ENCODE data around the gene DET1.
"Not testable (repeated sequence)": the region's sequence is repeated elsewhere in the genome, so short reads cannot be mapped to it uniquely, and the experiment has no call there.

DET1 gene

DNA sequence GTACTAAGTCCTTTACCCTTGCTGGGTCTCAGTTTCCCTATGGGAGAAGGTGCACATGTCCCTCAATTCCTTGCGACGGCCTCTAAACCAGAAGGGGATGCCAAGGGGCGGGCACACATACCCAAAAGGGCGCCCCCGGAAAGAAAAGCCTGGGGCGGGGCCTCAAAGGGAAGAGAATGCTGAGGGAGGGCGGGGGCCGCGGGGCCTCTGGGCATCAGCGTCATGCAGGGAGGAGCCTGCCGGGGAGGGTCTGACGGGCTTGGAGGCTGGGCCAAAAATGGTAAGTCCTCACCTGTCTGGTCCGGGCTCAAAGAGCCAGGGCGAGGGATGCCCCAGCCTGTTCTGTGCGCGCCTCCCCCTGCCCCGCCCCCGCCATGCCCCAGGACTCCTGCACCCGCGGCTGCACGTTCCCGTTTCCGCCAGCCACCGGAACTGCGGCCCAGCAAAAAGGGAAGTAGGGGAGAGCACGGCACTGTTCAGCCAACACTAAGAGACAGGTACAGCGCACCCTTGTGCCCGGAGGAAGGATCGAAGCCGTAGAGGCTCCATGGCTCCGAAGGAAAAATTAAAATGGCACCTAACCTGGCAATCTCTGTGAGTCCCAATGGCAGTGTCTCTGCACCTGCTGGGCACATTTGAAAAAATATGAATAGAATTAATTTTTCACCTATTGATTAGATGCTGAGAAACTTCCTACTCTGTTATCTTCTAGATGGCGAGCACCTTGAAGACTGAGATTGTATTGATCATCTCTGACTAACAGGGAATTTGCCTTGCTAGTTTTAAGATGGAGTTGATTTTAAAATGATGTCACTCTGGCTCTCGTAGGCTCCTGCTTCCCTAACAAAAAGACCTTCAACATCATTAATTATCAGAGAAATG, at the start of gene DET1:
DET1 (minus strand) TSS at position 434 of the 882 bp plus-strand sequence. CDS start 14,976 bp downstream, outside the sequence.
- peak; percentile 82 to 97 for DNase-seq

GRCh38 chr15:88591384-88591783, 44.9 kb upstream of the DET1 start:
- no peak for DNase-seq

DNA sequence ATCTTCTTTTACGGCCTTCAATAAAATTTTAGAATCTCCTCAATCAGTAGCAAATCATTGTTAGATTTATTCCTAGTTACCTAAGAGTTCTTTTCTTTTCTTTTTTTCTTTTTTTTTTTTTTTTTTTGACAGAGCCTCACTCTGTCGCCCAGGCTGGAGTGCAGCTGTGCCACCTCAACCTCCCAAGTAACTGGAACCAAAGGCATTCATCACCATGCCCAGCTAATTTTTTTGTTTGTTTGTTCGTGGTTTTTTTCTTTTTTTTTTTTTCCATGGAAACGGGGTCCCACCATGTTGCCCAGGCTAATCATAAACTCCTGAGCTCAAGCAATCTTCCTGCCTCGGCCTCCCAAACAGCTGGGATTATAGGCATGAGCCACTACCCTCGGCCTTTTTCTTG, 44.3 kb upstream of the DET1 start:
- DNase-seq: no peak

- DNase-seq: no peak
These were observed 40.1 kb upstream of the DET1 start for GRCh38 chr15:88586401-88587162.

- DNase-seq: no peak
These were observed 34.1 kb upstream of the DET1 start for GRCh38 chr15:88580532-88580931.

- no peak for DNase-seq
These were observed 32.8 kb upstream of the DET1 start for GRCh38 chr15:88579322-88579721.

DNA sequence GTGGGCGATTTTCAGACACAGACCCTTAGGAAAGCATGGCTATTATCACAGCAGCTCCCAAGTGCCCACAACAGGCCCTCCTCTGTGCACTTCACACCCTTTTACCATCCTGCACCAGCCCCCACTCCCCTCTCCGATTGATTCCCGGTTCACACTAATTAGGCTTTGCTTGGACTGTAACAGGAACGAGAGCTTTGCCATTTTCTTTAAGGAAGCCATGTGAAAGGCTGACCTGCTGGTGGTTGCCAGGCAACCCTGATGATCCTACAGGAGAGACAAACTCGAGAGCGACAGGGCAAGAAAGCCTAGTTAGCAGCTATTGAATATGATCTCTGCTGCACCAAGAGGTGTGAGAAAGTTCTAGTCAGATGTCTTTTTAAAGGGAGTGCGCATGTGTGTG, 28.2 kb upstream of the DET1 start:
- DNase-seq: no peak

- DNase-seq: no peak
These were observed 27.6 kb upstream of the DET1 start for GRCh38 chr15:88574077-88574476.

DNA sequence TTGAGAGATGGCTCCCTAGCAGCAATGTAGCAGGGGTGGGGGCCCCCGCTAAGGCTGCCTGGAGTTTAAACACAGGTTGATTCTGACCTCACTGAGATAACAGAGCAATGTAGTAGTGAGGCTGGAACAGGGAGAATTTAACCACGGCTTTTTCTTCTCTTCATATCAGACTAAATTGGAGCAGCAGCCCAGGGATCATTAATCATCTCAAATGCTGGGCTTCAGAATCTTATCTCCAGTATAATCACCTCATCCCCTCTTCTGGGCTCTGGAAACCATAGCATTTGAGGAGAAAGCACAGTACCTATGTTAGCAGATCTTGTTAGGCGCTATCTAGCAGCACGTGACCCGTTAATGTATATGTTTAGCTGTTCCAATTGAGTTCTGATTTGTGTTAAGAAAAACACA, 25.4 kb upstream of the DET1 start:
- DNase-seq: no peak

GRCh38 chr15:88571153-88571851, 24.8 kb upstream of the DET1 start:
- DNase-seq: no peak

DNA sequence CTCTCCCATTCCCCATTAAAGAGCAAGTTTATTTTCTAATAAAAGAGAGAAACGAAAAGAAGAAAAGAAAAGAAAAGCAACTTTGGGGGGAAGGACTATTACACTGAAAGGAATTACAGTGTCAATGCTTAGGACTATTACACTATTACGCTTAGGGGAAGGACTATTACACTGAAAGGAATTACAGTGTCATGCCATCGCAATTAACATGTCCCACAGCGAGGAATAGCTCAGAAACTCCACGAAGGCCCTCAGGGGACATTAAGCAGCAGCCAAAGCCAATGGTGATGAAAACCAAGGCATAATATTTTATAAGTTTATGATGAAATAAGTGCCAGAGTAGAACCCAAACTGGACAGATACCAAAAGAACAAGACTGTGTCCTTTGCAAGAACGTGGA, 22.1 kb upstream of the DET1 start:
- DNase-seq: no peak

DNA sequence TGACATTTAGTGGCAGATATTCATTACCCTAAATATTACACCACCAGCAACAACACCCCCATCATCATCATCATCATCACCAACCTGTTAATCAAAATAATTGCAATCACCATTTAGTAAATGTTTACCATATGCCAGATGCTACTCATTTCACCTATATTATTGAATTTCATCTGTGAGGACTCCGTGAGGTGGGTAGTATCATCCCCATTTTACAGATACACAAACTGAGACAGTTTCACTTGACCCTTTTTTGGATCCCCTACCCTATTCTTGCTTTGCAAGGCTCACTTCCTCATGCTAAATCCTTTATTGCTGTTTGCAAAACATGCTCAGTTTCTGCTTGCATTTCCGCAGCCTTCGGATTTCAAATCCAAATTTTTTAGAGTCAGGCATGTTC, 18.3 kb upstream of the DET1 start:
- DNase-seq: no peak

DNA sequence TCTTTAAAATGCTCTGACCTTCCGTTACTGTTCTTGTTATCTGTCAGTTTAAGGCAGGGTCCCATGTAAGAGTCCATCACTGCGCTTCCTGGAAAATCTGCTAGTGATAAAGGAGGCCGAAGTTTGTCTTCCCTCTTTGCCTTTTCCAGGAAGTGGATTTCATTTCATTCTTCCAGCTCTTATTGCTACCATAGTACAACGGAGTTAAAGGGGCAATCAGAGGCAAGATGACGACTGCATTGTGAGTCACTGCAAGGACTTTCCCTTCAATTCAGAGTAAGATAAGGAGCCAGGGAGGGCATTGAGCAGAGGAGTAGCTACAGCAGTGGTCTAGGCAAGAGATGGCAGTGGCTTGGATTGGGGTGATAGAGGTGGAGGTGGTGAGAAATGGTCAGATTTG, 17.2 kb upstream of the DET1 start:
- DNase-seq: no peak

DNA sequence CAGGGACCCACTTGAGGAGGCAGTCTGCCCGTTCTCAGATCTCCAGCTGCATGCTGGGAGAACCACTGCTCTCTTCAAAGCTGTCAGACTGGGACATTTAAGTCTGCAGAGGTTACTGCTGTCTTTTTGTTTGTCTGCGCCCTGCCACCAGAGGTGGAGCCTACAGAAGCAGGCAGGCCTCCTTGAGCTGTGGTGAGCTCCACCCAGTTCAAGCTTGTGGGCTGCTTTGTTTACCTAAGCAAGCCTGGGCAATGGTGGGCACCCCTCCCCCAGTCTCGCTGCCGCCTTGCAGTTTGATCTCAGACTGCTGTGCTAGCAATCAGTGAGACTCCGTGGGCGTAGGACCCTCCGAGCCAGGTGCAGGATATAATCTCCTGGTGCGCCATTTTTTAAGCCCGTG, 13.1 kb upstream of the DET1 start:
- not testable (repeated sequence) for DNase-seq

DNA sequence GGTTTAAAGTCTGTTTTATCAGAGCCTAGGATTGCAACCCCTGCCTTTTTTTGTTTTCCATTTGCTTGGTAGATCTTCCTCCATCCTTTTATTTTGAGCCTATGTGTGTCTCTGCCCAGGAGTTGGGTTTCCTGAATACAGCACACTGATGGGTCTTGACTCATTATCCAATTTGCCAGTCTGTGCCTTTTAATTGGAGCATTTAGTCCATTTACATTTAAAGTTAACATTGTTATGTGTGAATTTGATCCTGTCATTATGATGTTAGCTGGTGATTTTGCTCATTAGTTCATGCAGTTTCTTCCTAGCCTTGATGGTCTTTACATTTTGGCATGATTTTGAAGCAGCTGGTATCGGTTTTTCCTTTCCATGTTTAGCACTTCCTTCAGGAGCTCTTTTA, 11.5 kb upstream of the DET1 start:
- DNase-seq: not testable (repeated sequence)

GRCh38 chr15:88548009-88548408, 1.5 kb upstream of the DET1 start:
- DNase-seq: not testable (repeated sequence)

DNA sequence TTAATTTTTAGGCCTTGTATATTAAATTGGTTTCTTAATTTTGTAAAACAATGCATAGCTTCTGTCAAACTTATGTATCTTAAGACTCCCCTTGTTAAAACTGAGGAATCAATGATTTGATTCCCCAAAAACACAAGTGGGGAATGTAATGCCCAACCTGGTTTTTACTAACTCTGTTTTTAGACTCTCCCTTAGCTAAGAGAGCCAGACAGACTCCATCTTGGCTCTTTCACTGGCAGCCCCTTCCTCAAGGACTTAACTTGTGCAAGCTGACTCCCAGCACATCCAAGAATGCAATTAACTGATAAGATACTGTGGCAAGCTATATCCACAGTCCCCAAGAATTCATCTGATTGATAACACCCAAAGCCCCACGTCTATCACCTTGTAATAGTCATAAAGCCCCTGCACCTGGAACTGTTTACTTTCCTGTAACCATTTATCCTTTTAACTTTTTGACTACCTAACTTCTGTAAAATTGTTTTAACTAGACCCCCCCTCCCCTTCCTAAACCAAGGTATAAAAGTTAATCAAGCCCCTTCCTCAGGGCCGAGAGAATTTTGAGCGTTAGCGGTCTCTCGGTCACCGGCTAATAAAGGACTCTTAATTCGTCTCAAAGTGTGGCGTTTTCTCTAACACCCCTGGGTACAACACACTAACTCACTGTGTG, 768 bp downstream of the DET1 start:
- not testable (repeated sequence) for DNase-seq

GRCh38 chr15:88543065-88543776, 3.3 kb downstream of the DET1 start:
- DNase-seq: no peak

DNA sequence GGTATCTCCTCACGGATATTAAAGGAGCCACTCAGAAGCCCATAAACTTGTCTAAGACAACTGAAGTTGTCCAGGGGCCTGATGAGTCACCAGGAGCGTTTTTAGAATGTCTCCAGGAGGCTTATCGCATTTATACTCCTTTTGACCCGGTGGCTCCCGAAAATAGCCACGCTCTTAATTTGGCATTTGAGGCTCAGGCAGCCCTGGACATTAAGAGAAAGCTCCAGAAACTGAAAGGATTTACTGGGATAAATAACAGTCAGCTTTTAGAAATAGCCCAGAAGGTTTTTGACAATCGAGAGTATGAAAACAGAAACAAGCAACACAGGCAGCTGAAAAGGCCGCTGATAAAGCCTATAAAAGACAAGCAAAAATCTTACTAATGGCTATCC, 4.1 kb downstream of the DET1 start:
- no peak for DNase-seq

DNA sequence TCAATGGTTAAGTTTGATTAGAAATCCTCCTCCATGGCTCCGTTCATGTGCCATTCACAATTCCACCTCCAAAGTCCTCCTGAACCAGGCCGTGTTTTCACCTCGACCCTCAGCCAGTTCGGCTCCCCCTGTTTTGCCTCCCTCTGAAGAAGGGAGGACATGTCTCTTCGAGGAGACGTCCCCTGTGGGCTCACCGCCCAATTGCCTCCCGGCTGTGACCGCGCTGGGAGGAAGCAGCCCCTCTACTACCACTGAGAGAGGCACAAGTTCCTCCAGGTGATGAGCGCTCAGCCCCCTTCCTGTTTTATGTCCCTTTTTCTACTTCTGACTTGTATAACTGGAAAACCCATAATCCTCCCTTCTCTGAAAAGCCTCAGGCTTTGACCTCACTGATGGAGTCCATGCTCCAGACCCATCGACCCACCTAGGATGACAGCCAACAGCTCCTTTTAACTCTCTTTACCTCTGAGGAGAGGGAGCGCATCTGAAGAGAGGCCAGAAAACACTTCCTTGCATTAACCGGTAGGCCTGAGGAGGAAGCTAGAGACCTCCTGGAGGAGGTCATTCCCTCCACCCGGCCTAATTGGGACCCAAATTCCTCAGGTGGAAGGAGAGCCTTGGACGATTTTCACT, 4.7 kb downstream of the DET1 start:
- no peak for DNase-seq

DNA sequence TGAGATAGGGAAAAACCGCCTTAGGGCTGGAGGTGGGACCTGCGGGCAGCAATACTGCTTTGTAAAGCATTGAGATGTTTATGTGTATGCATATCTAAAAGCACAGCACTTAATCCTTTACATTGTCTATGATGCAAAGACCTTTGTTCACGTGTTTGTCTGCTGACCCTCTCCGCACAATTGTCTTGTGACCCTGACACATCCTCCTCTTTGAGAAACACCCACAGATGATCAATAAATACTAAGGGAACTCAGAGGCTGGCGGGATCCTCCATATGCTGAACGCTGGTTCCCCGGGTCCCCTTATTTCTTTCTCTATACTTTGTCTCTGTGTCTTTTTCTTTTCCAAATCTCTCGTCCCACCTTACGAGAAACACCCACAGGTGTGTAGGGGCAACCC, 5.4 kb downstream of the DET1 start:
- DNase-seq: not testable (repeated sequence)

DNA sequence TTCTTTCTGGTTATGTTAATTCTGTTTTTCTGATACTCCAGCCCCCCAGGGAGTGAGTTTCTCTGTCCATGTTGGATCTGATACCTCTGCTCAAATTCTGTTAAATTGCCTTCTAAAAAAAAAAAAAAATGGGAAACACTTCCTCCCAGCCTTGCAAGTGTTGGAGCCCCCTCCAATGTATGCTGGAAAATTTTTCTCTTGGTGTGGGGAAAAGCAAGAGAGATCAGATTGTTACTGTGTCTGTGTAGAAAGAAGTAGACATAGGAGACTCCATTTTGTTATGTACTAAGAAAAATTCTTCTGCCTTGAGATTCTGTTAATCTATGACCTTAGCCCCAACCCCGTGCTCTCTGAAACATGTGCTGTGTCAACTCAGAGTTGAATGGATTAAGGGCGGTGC, 6.1 kb downstream of the DET1 start:
- DNase-seq: not testable (repeated sequence)
